Ectodermal cell (in vitro differentiated cells): ENCODE data around the gene SIDT1.

Experiments used
- H3K27ac ChIP-seq: 2 replicates; pipeline ENCODE4 v1.7.0; 2013; ENCODE audit warnings: mild to moderate bottlenecking, low read depth, low read length; ENCODE audit not compliant: insufficient read depth, poor library complexity, severe bottlenecking
- H3K27me3 ChIP-seq: 2 replicates; pipeline ENCODE4 v1.7.0; 2013; ENCODE audit warnings: mild to moderate bottlenecking, low read length; ENCODE audit not compliant: insufficient read depth, control insufficient read depth, poor library complexity, severe bottlenecking
- H3K36me3 ChIP-seq: one replicate; pipeline ENCODE4 v1.7.0; 2013; ENCODE audit warnings: low read length; ENCODE audit not compliant: control insufficient read depth, insufficient read depth
- H3K4me1 ChIP-seq: one replicate; pipeline ENCODE4 v1.7.0; 2013; ENCODE audit warnings: low read length; ENCODE audit not compliant: control insufficient read depth, insufficient read depth
- H3K4me3 ChIP-seq: 2 replicates; pipeline ENCODE4 v1.7.0; 2013; ENCODE audit warnings: low read depth, low read length, control low read depth; ENCODE audit not compliant: insufficient read depth
- H3K9me3 ChIP-seq: 2 replicates; pipeline ENCODE4 v1.7.0; 2013; ENCODE audit warnings: mild to moderate bottlenecking, low read length, moderate library complexity; ENCODE audit not compliant: control insufficient read depth
- WGBS, 2 experiments: methylation state at CpG; one replicate each; pipeline ENCODE4 v1.1.7; 2013; ENCODE audit warnings: missing lambda C conversion rate in 2 of 2; 5-methylcytosine and 5-hydroxymethylcytosine counted together

The SIDT1 gene

DNA sequence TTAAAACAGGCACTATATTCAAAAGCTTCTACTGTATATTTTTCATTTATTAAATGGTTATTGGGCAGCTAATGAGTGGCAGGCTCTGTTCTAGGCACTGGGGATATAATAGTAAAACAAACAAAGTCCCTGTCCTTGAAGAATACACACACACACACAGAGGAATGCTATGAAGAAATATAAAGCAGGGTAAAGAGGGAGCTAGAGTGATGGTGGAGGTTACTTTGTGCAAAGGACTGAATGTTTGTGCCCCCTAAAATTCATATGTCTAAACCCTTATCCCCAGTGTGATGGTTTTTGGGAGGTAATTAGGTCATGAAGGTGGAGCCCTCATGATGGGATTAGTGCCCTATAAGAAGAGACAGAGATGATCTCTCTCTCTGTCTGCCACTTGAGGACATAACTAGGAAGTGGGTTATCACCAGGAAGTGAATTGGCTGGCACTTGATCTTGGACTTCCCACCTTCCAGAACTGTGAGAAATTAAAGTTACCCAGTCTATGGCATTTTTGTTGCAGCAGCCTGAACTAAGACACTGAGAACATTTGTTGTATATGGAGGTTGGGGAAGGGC lies 132.3 kb downstream of the SIDT1 start:
- no peaks in the 10 kb centered on the region for H3K27me3 ChIP-seq
- no peak overlapping the region for H3K27ac ChIP-seq
- no peaks in the 10 kb centered on the region for H3K4me1 ChIP-seq
- H3K9me3 ChIP-seq: no peaks in the 10 kb centered on the region
- H3K36me3 ChIP-seq: no peaks in the 10 kb centered on the region
- no peak overlapping the region for H3K4me3 ChIP-seq

GRCh38 chr3:113668015-113668414 lies 135.7 kb downstream of the SIDT1 start:
- Histone ChIP-seq H3K27me3 (no peaks in the 10 kb centered on the region), H3K36me3 (no peaks in the 10 kb centered on the region), H3K4me3 (no peak overlapping the region), H3K4me1 (no peaks in the 10 kb centered on the region), H3K9me3 (no peaks in the 10 kb centered on the region), H3K27ac (no peak overlapping the region)
- WGBS, 2 experiments: 61 to 65% methylated on average over 4 of the region's 4 CpGs

GRCh38 chr3:113673593-113673992 lies 141.2 kb downstream of the SIDT1 start:
- no peaks in the 10 kb centered on the region for H3K27me3 ChIP-seq
- H3K27ac ChIP-seq: no peak overlapping the region
- no peak overlapping the region for H3K4me3 ChIP-seq
- H3K4me1 ChIP-seq: no peaks in the 10 kb centered on the region
- H3K9me3 ChIP-seq: no peaks in the 10 kb centered on the region
- WGBS, 2 experiments: 96% methylated on average over 4 of the region's 4 CpGs
- no peaks in the 10 kb centered on the region for H3K36me3 ChIP-seq

GRCh38 chr3:113676261-113676660 lies 143.9 kb downstream of the SIDT1 start:
- WGBS, 2 experiments: 93 to 99% methylated on average over 3 of the region's 3 CpGs
- no peaks in the 10 kb centered on the region for H3K27me3 ChIP-seq
- no peak overlapping the region for H3K27ac ChIP-seq
- no peaks in the 10 kb centered on the region for H3K36me3 ChIP-seq
- no peak overlapping the region for H3K4me3 ChIP-seq
- H3K9me3 ChIP-seq: no peaks in the 10 kb centered on the region
- no peaks in the 10 kb centered on the region for H3K4me1 ChIP-seq

DNA sequence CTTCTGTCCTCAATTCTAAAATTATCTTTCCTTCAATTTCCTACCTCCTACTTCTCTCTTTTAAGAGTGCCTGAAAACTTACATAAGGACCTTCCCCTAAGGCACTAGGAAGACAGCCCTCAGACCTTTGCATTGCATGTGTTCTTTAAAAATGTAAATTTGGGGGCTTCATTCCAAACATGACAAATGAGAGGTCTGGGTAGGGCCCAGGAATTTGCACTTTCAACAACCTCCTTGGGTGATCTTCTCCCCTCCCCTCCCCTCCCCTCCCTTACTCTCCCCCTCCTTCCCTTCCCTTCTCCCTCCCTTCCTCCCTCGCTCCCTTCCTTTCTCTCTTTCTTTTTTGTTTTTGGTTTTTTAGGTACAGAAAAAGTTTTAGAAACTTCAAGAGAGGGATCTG lies 145.4 kb downstream of the SIDT1 start:
- no CpG with 5 or more reads among the region's 1 CpG for WGBS, 2 experiments
- H3K4me3 ChIP-seq: no peak overlapping the region
- no peaks in the 10 kb centered on the region for H3K9me3 ChIP-seq
- no peaks in the 10 kb centered on the region for H3K36me3 ChIP-seq
- no peak overlapping the region for H3K27ac ChIP-seq
- no peaks in the 10 kb centered on the region for H3K27me3 ChIP-seq
- no peaks in the 10 kb centered on the region for H3K4me1 ChIP-seq

GRCh38 chr3:113678773-113679172 lies 146.4 kb downstream of the SIDT1 start:
- Histone ChIP-seq H3K27me3 (no peaks in the 10 kb centered on the region), H3K27ac (no peak overlapping the region), H3K4me1 (no peaks in the 10 kb centered on the region), H3K36me3 (no peaks in the 10 kb centered on the region), H3K4me3 (no peak overlapping the region), H3K9me3 (no peaks in the 10 kb centered on the region)
- WGBS, 2 experiments: 92 to 94% methylated on average over 4 of the region's 4 CpGs
